ENCODE results near the gene FZD7. TPM values are rescaled to one million over a fixed set of nuclear protein-coding genes. Genes with fewer than 3 reads are reported as not detected.

The FZD7 gene
- total RNA-seq, 1 donor from 2014 or later: 32.5 TPM

DNA sequence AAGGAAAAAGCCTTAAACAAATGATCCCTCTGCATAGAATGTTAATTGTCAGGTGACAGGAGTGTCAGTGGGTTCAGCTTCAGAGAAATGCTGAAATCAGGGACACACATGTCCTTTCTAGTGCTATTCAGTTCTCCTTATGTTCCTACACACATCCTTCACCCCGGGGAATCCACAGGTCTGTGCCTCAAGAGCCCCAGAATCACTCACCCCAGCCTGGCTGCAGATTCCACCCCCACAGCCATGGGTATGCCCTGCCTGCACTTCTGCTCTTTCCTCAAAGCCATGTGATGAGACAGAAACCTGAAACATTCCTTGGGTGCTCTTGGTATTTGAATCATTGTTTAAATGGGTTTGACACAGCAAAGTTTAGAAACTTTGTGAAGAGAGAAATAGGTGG is 27.4 kb upstream of the FZD7 start:
- no peaks in the 10 kb centered on the region for H3K36me3 ChIP-seq
- H3K9me3 ChIP-seq: no peaks in the 10 kb centered on the region
- no peak for DNase-seq (ENCODE audit: low spot score in 2 of 2)
- H3K27ac ChIP-seq: no peak overlapping the region
- H3K27me3 ChIP-seq: no peaks in the 10 kb centered on the region
- intact Hi-C loops (cut with DNase I): no loop called here
- H3K4me3 ChIP-seq: no peak overlapping the region
- H3K4me1 ChIP-seq: no peaks in the 10 kb centered on the region
- TF ChIP-seq CTCF (IDR thresholded peaks at IDR 0.05): no peak

GRCh38 chr2:202007015-202007982 is 26.4 kb upstream of the FZD7 start:
- Histone ChIP-seq H3K27ac (no peak overlapping the region), H3K36me3 (no peaks in the 10 kb centered on the region), H3K4me1 (no peaks in the 10 kb centered on the region), H3K4me3 (no peak overlapping the region), H3K9me3 (no peaks in the 10 kb centered on the region), H3K27me3 (no peaks in the 10 kb centered on the region)
- DNase-seq (ENCODE audit: low spot score in 2 of 2): no peak
- intact Hi-C loops (cut with DNase I): no loop called here
- no peak for TF ChIP-seq CTCF (IDR thresholded peaks at IDR 0.05)

DNA sequence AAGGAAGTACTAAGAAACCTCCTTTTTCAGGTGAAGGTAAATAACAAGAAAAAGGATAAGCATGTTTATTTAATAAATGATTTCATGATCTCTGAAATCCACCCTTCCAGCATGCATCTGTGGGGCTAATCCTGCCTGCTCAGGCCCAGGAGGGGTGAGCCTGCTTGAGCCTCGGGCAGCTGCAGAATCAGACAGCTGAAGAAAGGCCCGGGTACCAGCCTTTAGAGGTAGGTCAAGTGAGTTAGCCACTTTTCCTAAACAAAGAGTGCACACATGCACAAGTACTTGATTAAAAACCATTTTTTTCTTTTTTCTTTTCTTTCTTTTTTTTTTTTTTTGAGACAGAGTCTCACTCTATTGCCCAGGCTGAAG is 25.7 kb upstream of the FZD7 start:
- TF ChIP-seq CTCF (IDR thresholded peaks at IDR 0.05): no peak
- H3K36me3 ChIP-seq: no peaks in the 10 kb centered on the region
- DNase-seq (ENCODE audit: low spot score in 2 of 2): no peak
- no peaks in the 10 kb centered on the region for H3K4me1 ChIP-seq
- intact Hi-C loops (cut with DNase I): no loop called here
- H3K27ac ChIP-seq: no peak overlapping the region
- no peaks in the 10 kb centered on the region for H3K9me3 ChIP-seq
- no peaks in the 10 kb centered on the region for H3K27me3 ChIP-seq
- no peak overlapping the region for H3K4me3 ChIP-seq

GRCh38 chr2:202009019-202009481 is 24.6 kb upstream of the FZD7 start:
- no peak for TF ChIP-seq CTCF (IDR thresholded peaks at IDR 0.05)
- Histone ChIP-seq H3K27me3 (no peaks in the 10 kb centered on the region), H3K4me3 (no peak overlapping the region), H3K27ac (no peak overlapping the region), H3K4me1 (no peaks in the 10 kb centered on the region), H3K9me3 (no peaks in the 10 kb centered on the region), H3K36me3 (no peaks in the 10 kb centered on the region)
- intact Hi-C loops (cut with DNase I): no loop called here
- no peak for DNase-seq (ENCODE audit: low spot score in 2 of 2)

DNA sequence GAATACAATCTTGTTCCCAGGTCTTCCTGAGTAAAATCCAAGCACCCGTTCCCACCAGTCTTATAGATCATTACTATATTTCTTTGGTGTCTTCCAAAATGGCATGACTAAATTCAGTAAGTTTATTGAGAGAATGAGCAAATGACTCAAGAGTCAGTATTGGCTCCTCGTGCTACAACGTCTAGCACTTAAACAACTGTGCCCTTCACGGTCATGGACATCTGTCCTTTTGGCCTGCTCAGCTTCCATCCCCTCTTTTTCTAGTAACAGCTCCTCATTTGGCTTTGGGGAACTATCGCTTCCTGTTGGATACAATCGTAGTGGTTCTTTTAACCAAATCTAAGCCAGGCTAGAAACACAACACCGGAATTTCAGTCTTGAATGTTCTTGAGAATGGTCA is 24.1 kb upstream of the FZD7 start:
- DNase-seq (ENCODE audit: low spot score in 2 of 2): no peak

More for the DNA sequence above, 24.1 kb upstream of the FZD7 start:
- no peaks in the 10 kb centered on the region for H3K36me3 ChIP-seq
- intact Hi-C loops (cut with DNase I): no loop called here
- no peak overlapping the region for H3K4me3 ChIP-seq
- no peak for TF ChIP-seq CTCF (IDR thresholded peaks at IDR 0.05)
- H3K9me3 ChIP-seq: no peaks in the 10 kb centered on the region
- no peaks in the 10 kb centered on the region for H3K4me1 ChIP-seq
- H3K27me3 ChIP-seq: no peaks in the 10 kb centered on the region
- no peak overlapping the region for H3K27ac ChIP-seq
